HepG2 (cell line): ENCODE data around the gene SPRR4. TPM values are rescaled to one million over a fixed set of nuclear protein-coding genes. Genes with fewer than 3 reads are reported as not detected.

Experiments used
- ATAC-seq: fragments of 200-7000 bp; cut with Tn5 transposase; 3 replicates; pipeline ENCODE4 v1.9.1; 2020; ENCODE audit warnings: mild to moderate bottlenecking, moderate library complexity
- BruUV-seq: library from RNA; stranded (reverse); fragments of 400-500 nt; replicated peaks from 2 replicates; lab custom pipeline; 2021; lab: Mats Ljungman, UMichigan
- CTCF ChIA-PET: fragments of 300-600 bp; formaldehyde crosslinking; extraction: SDS; loops from one replicate; lab custom pipeline; 2021; ENCODE audit warnings: low total read pairs, inconsistent platforms, low intra/inter-chr PET ratio; lab: Yijun Ruan, JAX
- POLR2A ChIA-PET: fragments of 350-600 bp; sonication (Branson Sonifier 250); formaldehyde crosslinking; loops from one replicate; lab custom pipeline; 2020; ENCODE audit warnings: antibody characterized with exemption, inconsistent platforms; lab: Yijun Ruan, JAX
- DNase-seq: peaks from one replicate; pipeline ENCODE4 v3.0.0-alpha.2; 2015; ENCODE audit warnings: low spot score
- FAIRE-seq: peaks from 3 replicates; lab custom pipeline; 2011; peaks lifted over from hg19 to GRCh38; lab: Jason Lieb, UNC
- H2AFZ ChIP-seq: one replicate; pipeline ENCODE4 v1.6.1; 2011; ENCODE audit warnings: low read length, inconsistent platforms
- H3K27ac ChIP-seq: fragments of 300-600 bp; 3 replicates; pipeline ENCODE4 v1.8.0; 2011; ENCODE audit warnings: mixed run types, mild to moderate bottlenecking, mixed read lengths, low read length, inconsistent platforms; ENCODE audit not compliant: insufficient read depth; ENCODE audit errors: extremely low read length
- H3K27me3 ChIP-seq, 2 experiments: fragments of 200-600 bp in 1 of 2; 2 replicates in 1 of 2; 3 replicates in 1 of 2; pipeline versions ENCODE4 v1.6.0 to v1.8.0; 2011; ENCODE audit warnings: low read length in 2 of 2, mild to moderate bottlenecking in 2 of 2, moderate library complexity in 2 of 2, inconsistent platforms in 1 of 2; ENCODE audit not compliant: insufficient read depth in 2 of 2, control insufficient read depth in 1 of 2
- H3K36me3 ChIP-seq, 2 experiments: fragments of 200-600 bp in 1 of 2; replicated peaks in 1 of 2; 2 replicates in 1 of 2; 3 replicates in 1 of 2; pipeline versions ENCODE4 v1.5.1 to v1.8.0; 2011; ENCODE audit warnings: low read length in 2 of 2, inconsistent platforms in 1 of 2; ENCODE audit not compliant: insufficient read depth in 2 of 2, control insufficient read depth in 1 of 2
- H3K4me1 ChIP-seq: 2 replicates; pipeline ENCODE4 v1.5.1; 2012; ENCODE audit warnings: low read length, inconsistent platforms; ENCODE audit not compliant: insufficient read depth
- H3K4me2 ChIP-seq: 2 replicates; pipeline ENCODE4 v1.6.0; 2011; ENCODE audit warnings: low read depth, low read length, inconsistent platforms
- H3K4me3 ChIP-seq, 3 experiments: fragments of 200-600 bp in 1 of 3; sonication (generic), shearing (Covaris generic) in 1 of 3; replicated peaks in 1 of 3; 2 replicates each; pipeline ENCODE4 v1.5.1; 2011 to 2016; ENCODE audit warnings: low read length in 3 of 3, inconsistent platforms in 2 of 3, low read depth in 2 of 3, mild to moderate bottlenecking in 2 of 3, control low read depth in 1 of 3, mixed read lengths in 1 of 3; ENCODE audit not compliant: insufficient read depth in 1 of 3
- H3K79me2 ChIP-seq: one replicate; pipeline ENCODE4 v1.6.1; 2011; ENCODE audit warnings: low read length, inconsistent platforms; ENCODE audit not compliant: insufficient read depth
- H3K9ac ChIP-seq: 2 replicates; pipeline ENCODE4 v1.6.0; 2011; ENCODE audit warnings: mild to moderate bottlenecking, low read depth, low read length, inconsistent platforms; ENCODE audit not compliant: insufficient read depth
- H3K9me3 ChIP-seq: 2 replicates; pipeline ENCODE4 v1.5.1; 2012; ENCODE audit warnings: mild to moderate bottlenecking, low read length
- H4K20me1 ChIP-seq: 2 replicates; pipeline ENCODE4 v1.6.0; 2011; ENCODE audit warnings: inconsistent platforms, mild to moderate bottlenecking, low read length, moderate library complexity; ENCODE audit not compliant: insufficient read depth
- GPN1 ChIP-seq: sonication (generic); formaldehyde crosslinking; IDR thresholded peaks from 2 replicates; pipeline ENCODE4 v1.5.1; 2020; ENCODE audit warnings: missing genetic modification reagents, borderline replicate concordance
- MAF1 ChIP-seq: sonication (generic); formaldehyde crosslinking; IDR thresholded peaks from 2 replicates; pipeline ENCODE4 v1.5.0; 2020; ENCODE audit warnings: missing genetic modification reagents, borderline replicate concordance
- REST ChIP-seq, 2 experiments: IDR thresholded peaks; 2 replicates each; pipeline ENCODE4 v1.6.1; 2011 to 2012; ENCODE audit warnings: low read length in 2 of 2, borderline replicate concordance in 1 of 2, low read depth in 1 of 2, mild to moderate bottlenecking in 1 of 2, moderate library complexity in 1 of 2
- RFXANK ChIP-seq: IDR thresholded peaks from 2 replicates; pipeline ENCODE4 v1.6.1; 2016
- SUZ12 ChIP-seq: fragments of 150-350 bp; IDR thresholded peaks from 2 replicates; pipeline ENCODE4 v1.6.1; 2014; ENCODE audit warnings: low read depth, low read length
- TBX2 ChIP-seq: sonication (generic); formaldehyde crosslinking; IDR thresholded peaks from 2 replicates; pipeline ENCODE4 v1.5.0; 2020; ENCODE audit warnings: missing genetic modification reagents, mild to moderate bottlenecking, borderline replicate concordance
- ZFP36L2 ChIP-seq: sonication (generic); formaldehyde crosslinking; IDR thresholded peaks from 2 replicates; pipeline ENCODE4 v1.4.0; 2020; ENCODE audit warnings: missing genetic modification reagents
- ZNF20 ChIP-seq: sonication (generic); formaldehyde crosslinking; IDR thresholded peaks from 2 replicates; pipeline ENCODE4 v1.4.0; 2020; ENCODE audit warnings: mild to moderate bottlenecking, moderate library complexity, missing genetic modification reagents
- ZNF557 ChIP-seq: sonication (generic); formaldehyde crosslinking; IDR thresholded peaks from 2 replicates; pipeline ENCODE4 v1.4.0; 2020; ENCODE audit warnings: missing genetic modification reagents
- ZNF597 ChIP-seq: sonication (generic); formaldehyde crosslinking; IDR thresholded peaks from 2 replicates; pipeline ENCODE4 v1.5.0; 2020; ENCODE audit warnings: missing genetic modification reagents
- ZNF775 ChIP-seq: sonication (generic); formaldehyde crosslinking; IDR thresholded peaks from 2 replicates; pipeline ENCODE4 v1.4.0; 2020; ENCODE audit warnings: missing genetic modification reagents, mild to moderate bottlenecking, moderate library complexity, borderline replicate concordance
- WGBS: methylation state at CpG from one replicate; pipeline ENCODE4 v1.1.6; 2017; ENCODE audit warnings: low lambda C conversion rate; 5-methylcytosine and 5-hydroxymethylcytosine counted together
- in situ Hi-C: cut with HindIII; loops from 2 replicates; pipeline ENCODE4 v1.10.0; 2017; ENCODE audit warnings: low pct_unique_long_range_greater_than_20kb; ENCODE audit not compliant: extremely low pct_ligation_motif_present
- intact Hi-C: fragments of 100-400 bp; cut with micrococcal nuclease; formaldehyde crosslinking; loops from one replicate; pipeline ENCODE4 v1.10.0; 2022; ENCODE audit not compliant: unreplicated experiment
- polyA plus RNA-seq, 8 experiments: library from polyadenylated mRNA; depleted of rRNA in 3 of 8; stranded (reverse) in 7 of 8; unstranded in 1 of 8; fragments of >200 nt; fragmentation: Illumina TruSeq in 4 of 8; extraction: Trizol in 4 of 8; gene quantifications; 2 replicates each; pipeline versions ENCODE4 v1.2.1 to v1.2.3, GENCODE V29; 2011 to 2016; ENCODE audit warnings: low read depth in 4 of 8, missing spikeins in 1 of 8, mixed read lengths in 1 of 8; ENCODE audit not compliant: insufficient read depth in 1 of 8
- total RNA-seq, 5 experiments: library from RNA; depleted of rRNA; stranded (reverse); fragments of >200 nt; fragmentation: Illumina TruSeq; extraction: Trizol; gene quantifications; 2 replicates each; pipeline ENCODE4 v1.2.3, GENCODE V29; 2016; ENCODE audit warnings: low read depth in 1 of 5

Gene SPRR4
- total and polyA plus RNA-seq, 2 of the 13 experiments (the other 11 are each of a cell fraction or from before 2014, with no cell fraction given) = not detected

- H3K27me3 ChIP-seq = no peaks in the 10 kb centered on the region
- no peaks in the 10 kb centered on the region for H3K9me3 ChIP-seq
- no peak for DNase-seq
- TF ChIP-seq ZFP36L2 (CRISPR knock-in tag) (no peak), GPN1 (CRISPR knock-in tag) (no peak), SUZ12 (no peak), ZNF557 (CRISPR knock-in tag) (no peak), REST (IDR thresholded peaks at IDR 0.05; ENCODE audit: borderline replicate concordance in 1 of 2, low read depth in 1 of 2, low read length in 2 of 2) (no peak), ZNF20 (no peak), RFXANK (no peak), TBX2 (no peak), ZNF597 (no peak), ZNF775 (no peak), MAF1 (CRISPR knock-in tag) (no peak)
- TF ChIP-seq, all 625 proteins: peak for 0
- ATAC-seq (no peak), FAIRE-seq (no peak)
- no peak overlapping the region for H3K4me2 ChIP-seq
- intact Hi-C loops = no loop called here
- CTCF ChIA-PET = no interaction called here
- H4K20me1 ChIP-seq = no peaks in the 10 kb centered on the region
- H3K4me1 ChIP-seq = peaks cover 6% of the 10 kb centered on the region
- no peak overlapping the region for H3K4me3 ChIP-seq
- in situ Hi-C loops = no loop called here
- no peaks in the 10 kb centered on the region for H3K36me3 ChIP-seq
- BruUV-seq = no TSS peak
- no peak overlapping the region for H2AFZ ChIP-seq
- H3K9ac ChIP-seq = no peak overlapping the region
- no peaks in the 10 kb centered on the region for H3K79me2 ChIP-seq
- WGBS = 0% methylated on average over 2 of the region's 2 CpGs
- POLR2A ChIA-PET = no interaction called here
- no peak overlapping the region for H3K27ac ChIP-seq
These were observed 37.3 kb upstream of the SPRR4 start for GRCh38 chr1:152933196-152933595.
